Middle frontal gyrus (tissue), 1 donor: ENCODE data around the gene HTT-AS.
"Not testable (repeated sequence)": the region's sequence is repeated elsewhere in the genome, so short reads cannot be mapped to it uniquely, and the experiment has no call there.

ENCODE experiments used
- DNase-seq: peaks from one replicate; pipeline ENCODE4 v3.0.0-alpha.2; 2015; ENCODE audit warnings: low spot score; ENCODE audit errors: extremely low spot score

The HTT-AS gene

GRCh38 chr4:3074078-3074845 is at the start of gene HTT-AS, which contains the start of gene HTT:
HTT-AS (minus strand) TSS chr4:3074538.
HTT (plus strand) TSS chr4:3074681; CDS start chr4:3074826, 145 bp downstream.
- DNase-seq: peak; percentile 90

- no peak for DNase-seq
These were observed 48.9 kb upstream of the HTT-AS start for GRCh38 chr4:3123181-3123671.

GRCh38 chr4:3122081-3122563 is 47.8 kb upstream of the HTT-AS start:
- DNase-seq: no peak

- DNase-seq: no peak
These were observed 47.3 kb upstream of the HTT-AS start for GRCh38 chr4:3121596-3121995.

- no peak for DNase-seq
These were observed 46.8 kb upstream of the HTT-AS start for GRCh38 chr4:3121110-3121509.

GRCh38 chr4:3119464-3119863 is 45.1 kb upstream of the HTT-AS start:
- DNase-seq: no peak

GRCh38 chr4:3118312-3118711 is 44.0 kb upstream of the HTT-AS start:
- DNase-seq: no peak

- no peak for DNase-seq
These were observed 42.6 kb upstream of the HTT-AS start for GRCh38 chr4:3116955-3117354.

- DNase-seq: no peak
These were observed 41.4 kb upstream of the HTT-AS start for GRCh38 chr4:3115637-3116270.

GRCh38 chr4:3114377-3114776 is 40.0 kb upstream of the HTT-AS start:
- no peak for DNase-seq

GRCh38 chr4:3112609-3113469 is 38.5 kb upstream of the HTT-AS start:
- no peak for DNase-seq

GRCh38 chr4:3112201-3112600 is 37.9 kb upstream of the HTT-AS start:
- no peak for DNase-seq

- DNase-seq: no peak
These were observed 37.1 kb upstream of the HTT-AS start for GRCh38 chr4:3111461-3111860.

- no peak for DNase-seq
These were observed 33.9 kb upstream of the HTT-AS start for GRCh38 chr4:3108211-3108610.

GRCh38 chr4:3107691-3108121 is 33.4 kb upstream of the HTT-AS start:
- DNase-seq: no peak

GRCh38 chr4:3107271-3107670 is 32.9 kb upstream of the HTT-AS start:
- no peak for DNase-seq

GRCh38 chr4:3106339-3107186 is 32.2 kb upstream of the HTT-AS start:
- peak; percentile 61 for DNase-seq

- no peak for DNase-seq
These were observed 24.0 kb upstream of the HTT-AS start for GRCh38 chr4:3098346-3098745.

GRCh38 chr4:3096202-3096601 is 21.9 kb upstream of the HTT-AS start:
- DNase-seq: no peak

- DNase-seq: not testable (repeated sequence)
These were observed 20.4 kb upstream of the HTT-AS start for GRCh38 chr4:3094701-3095100.

- no peak for DNase-seq
These were observed 17.1 kb upstream of the HTT-AS start for GRCh38 chr4:3091464-3091863.
